Breast epithelium (tissue), 4 donors: ENCODE measurements around the gene ZIC2. TPM values are rescaled to one million over a fixed set of nuclear protein-coding genes. Genes with fewer than 3 reads are reported as not detected.

Experiments
- DNase-seq, 2 donors: peaks; one replicate each; pipeline ENCODE4 v3.0.0-alpha.2; 2019; ENCODE audit warnings: low spot score in 2 of 2
- H3K27ac ChIP-seq, 2 donors: fragments of 200-600 bp; sonication (generic) in 1 of 2; one replicate each; pipeline ENCODE4 v1.5.1; 2016 to 2019; ENCODE audit warnings: mild to moderate bottlenecking in 1 of 2
- H3K27me3 ChIP-seq, 2 donors: fragments of 200-600 bp; sonication (generic) in 1 of 2; one replicate each; pipeline versions ENCODE4 v1.5.1 to v1.6.0; 2017 to 2019; ENCODE audit warnings: control low read depth in 1 of 2, mild to moderate bottlenecking in 1 of 2
- H3K36me3 ChIP-seq: fragments of 200-600 bp; one replicate; pipeline ENCODE4 v1.5.1; 2019
- H3K4me1 ChIP-seq, 2 donors: fragments of 200-600 bp; sonication (generic); one replicate each; pipeline ENCODE4 v1.5.1; 2016 to 2019; ENCODE audit warnings: control low read depth in 1 of 2
- H3K4me3 ChIP-seq, 3 donors: fragments of 200-600 bp; sonication (generic); 1 replicate in 2 of 3; 2 replicates in 1 of 3; pipeline ENCODE4 v1.5.1; 2016 to 2019; ENCODE audit warnings: mild to moderate bottlenecking in 3 of 3, moderate library complexity in 2 of 3
- H3K9me3 ChIP-seq, 2 donors: fragments of 200-600 bp; sonication (generic) in 1 of 2; one replicate each; pipeline ENCODE4 v1.5.1; 2016 to 2019; ENCODE audit warnings: control low read depth in 1 of 2
- POLR2A ChIP-seq: fragments of 450-650 bp; IDR thresholded peaks from one replicate; pipeline ENCODE4 v1.6.1; 2016; ENCODE audit warnings: antibody characterized with exemption, mild to moderate bottlenecking, moderate library complexity
- POLR2AphosphoS5 ChIP-seq, 3 donors: sonication (generic); formaldehyde crosslinking; IDR thresholded peaks; one replicate each; pipeline ENCODE4 v1.6.1; 2017; ENCODE audit warnings: antibody characterized with exemption in 3 of 3
- intact Hi-C: fragments of 100-400 bp; cut with DNase I; formaldehyde crosslinking; loops from one replicate; pipeline ENCODE4 v1.15.1; 2023; ENCODE audit warnings: low total_unique reads
- total RNA-seq, 3 donors: library from RNA; depleted of rRNA; stranded (reverse); fragments of >200 nt; gene quantifications; one replicate each; pipeline ENCODE4 v1.1.0, GENCODE V29; 2016
- TF ChIP-seq, protein P1 (sequence below), 3 donors: fragments of 450-650 bp; IDR thresholded peaks; one replicate each; pipeline ENCODE4 v1.5.1; 2016 to 2017; ENCODE audit warnings: antibody characterized with exemption in 3 of 3, mild to moderate bottlenecking in 3 of 3, moderate library complexity in 3 of 3

ZIC2 gene
- under 1 TPM in 1 of 3 donors, not detected in 2; 0.15 TPM for total RNA-seq

DNA sequence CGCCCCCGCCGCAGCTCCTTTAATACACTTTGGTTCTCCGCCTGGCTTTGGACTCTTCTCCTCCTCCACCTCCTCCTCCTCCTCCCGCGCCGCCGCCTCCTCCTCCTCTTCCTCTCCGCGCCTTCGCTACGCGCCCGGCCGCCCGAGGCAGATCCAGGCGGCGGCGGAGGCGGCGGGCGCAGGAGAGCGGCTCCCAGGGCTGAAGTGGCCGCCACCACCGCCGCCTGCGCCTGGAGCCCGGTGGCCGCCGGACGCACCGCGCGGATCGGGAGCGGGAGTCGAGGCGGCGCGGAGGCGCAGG lies at the start of gene ZIC2:
ZIC2 (plus strand) TSS at position 50 of the 301 bp plus-strand sequence. CDS start 281 bp downstream, outside the sequence.
- Histone ChIP-seq H3K27me3 (peaks cover 24 to 98% of the 10 kb centered on the region in 2 donors), H3K27ac (no peak within 1 kb of the TSS), H3K9me3 (no peaks in the 10 kb centered on the region), H3K4me1 (peaks cover 0 to 12% of the 10 kb centered on the region in 2 donors), H3K36me3 (no peaks in the 10 kb centered on the region), H3K4me3 (peak within 1 kb of the TSS; percentile 35 to 77 (median 50))
- DNase-seq, result no peak
- TF ChIP-seq, protein P1, sequence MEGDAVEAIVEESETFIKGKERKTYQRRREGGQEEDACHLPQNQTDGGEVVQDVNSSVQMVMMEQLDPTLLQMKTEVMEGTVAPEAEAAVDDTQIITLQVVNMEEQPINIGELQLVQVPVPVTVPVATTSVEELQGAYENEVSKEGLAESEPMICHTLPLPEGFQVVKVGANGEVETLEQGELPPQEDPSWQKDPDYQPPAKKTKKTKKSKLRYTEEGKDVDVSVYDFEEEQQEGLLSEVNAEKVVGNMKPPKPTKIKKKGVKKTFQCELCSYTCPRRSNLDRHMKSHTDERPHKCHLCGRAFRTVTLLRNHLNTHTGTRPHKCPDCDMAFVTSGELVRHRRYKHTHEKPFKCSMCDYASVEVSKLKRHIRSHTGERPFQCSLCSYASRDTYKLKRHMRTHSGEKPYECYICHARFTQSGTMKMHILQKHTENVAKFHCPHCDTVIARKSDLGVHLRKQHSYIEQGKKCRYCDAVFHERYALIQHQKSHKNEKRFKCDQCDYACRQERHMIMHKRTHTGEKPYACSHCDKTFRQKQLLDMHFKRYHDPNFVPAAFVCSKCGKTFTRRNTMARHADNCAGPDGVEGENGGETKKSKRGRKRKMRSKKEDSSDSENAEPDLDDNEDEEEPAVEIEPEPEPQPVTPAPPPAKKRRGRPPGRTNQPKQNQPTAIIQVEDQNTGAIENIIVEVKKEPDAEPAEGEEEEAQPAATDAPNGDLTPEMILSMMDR (IDR thresholded peaks at IDR 0.05), result no peak
- TF ChIP-seq POLR2AphosphoS5 (IDR thresholded peaks at IDR 0.05), result no peak
- TF ChIP-seq POLR2A, result no peak
- intact Hi-C loops, result no loop called here

GRCh38 chr13:99932912-99933311 lies 48.7 kb upstream of the ZIC2 start:
- DNase-seq, result no peak
- H3K27me3 ChIP-seq, result peaks cover 0 to 9% of the 10 kb centered on the region in 2 donors
- no peaks in the 10 kb centered on the region for H3K4me1 ChIP-seq
- H3K27ac ChIP-seq, result no peak overlapping the region
- no peak overlapping the region for H3K4me3 ChIP-seq
- H3K36me3 ChIP-seq, result no peaks in the 10 kb centered on the region
- TF ChIP-seq, protein P1 (IDR thresholded peaks at IDR 0.05), result no peak
- no peak for TF ChIP-seq POLR2AphosphoS5 (IDR thresholded peaks at IDR 0.05)
- no peak for TF ChIP-seq POLR2A
- intact Hi-C loops, result no loop called here
- no peaks in the 10 kb centered on the region for H3K9me3 ChIP-seq

DNA sequence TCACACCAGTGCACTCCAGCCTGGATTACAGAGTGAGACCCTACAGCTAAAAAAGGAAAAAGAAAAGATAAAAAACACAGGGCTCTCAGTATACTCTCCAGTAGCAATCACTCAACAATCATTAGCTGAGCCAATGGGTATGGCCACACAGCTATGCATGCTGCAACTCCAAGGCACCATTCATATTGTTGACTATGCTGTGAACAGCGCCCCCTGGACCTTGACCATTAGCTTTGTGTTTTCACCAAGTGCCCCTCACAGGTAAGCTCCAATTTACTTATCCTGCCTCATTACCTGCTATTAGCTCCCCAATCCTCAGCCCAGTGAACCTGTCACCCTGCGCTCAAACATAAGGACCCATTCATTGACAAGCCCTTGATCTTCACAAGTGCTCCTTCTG lies 45.8 kb upstream of the ZIC2 start:
- no peak for DNase-seq
- H3K27me3 ChIP-seq, result peaks cover 0 to 9% of the 10 kb centered on the region in 2 donors
- intact Hi-C loops, result no loop called here
- H3K4me3 ChIP-seq, result no peak overlapping the region
- no peaks in the 10 kb centered on the region for H3K4me1 ChIP-seq
- no peaks in the 10 kb centered on the region for H3K36me3 ChIP-seq
- H3K27ac ChIP-seq, result no peak overlapping the region
- no peak for TF ChIP-seq POLR2AphosphoS5 (IDR thresholded peaks at IDR 0.05)
- no peak for TF ChIP-seq POLR2A
- TF ChIP-seq, protein P1 (IDR thresholded peaks at IDR 0.05), result no peak
- H3K9me3 ChIP-seq, result no peaks in the 10 kb centered on the region

DNA sequence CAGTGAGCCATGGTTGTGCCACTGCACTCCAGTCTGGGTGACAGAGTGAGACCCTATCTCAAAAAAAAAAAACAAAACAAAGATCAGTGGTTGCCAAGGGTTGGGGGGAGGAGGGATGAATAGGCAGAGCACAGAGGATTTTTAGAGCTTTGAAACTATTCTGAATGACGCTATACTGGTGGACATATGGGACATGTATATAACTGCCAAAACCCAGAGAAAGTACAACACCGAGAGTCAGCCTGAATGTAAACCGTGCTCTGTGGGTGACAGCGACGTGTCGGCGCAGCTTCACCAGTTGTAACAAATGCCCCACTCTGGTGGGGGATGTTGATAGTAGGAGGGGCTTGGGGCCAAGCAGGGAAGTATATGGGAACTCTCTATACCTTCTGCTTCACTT lies 42.9 kb upstream of the ZIC2 start:
- peaks cover 0 to 19% of the 10 kb centered on the region in 2 donors for H3K27me3 ChIP-seq
- no peak overlapping the region for H3K27ac ChIP-seq
- H3K9me3 ChIP-seq, result no peaks in the 10 kb centered on the region
- intact Hi-C loops, result no loop called here
- no peaks in the 10 kb centered on the region for H3K36me3 ChIP-seq
- H3K4me1 ChIP-seq, result no peaks in the 10 kb centered on the region
- TF ChIP-seq POLR2A (no peak), POLR2AphosphoS5 (IDR thresholded peaks at IDR 0.05) (no peak)
- TF ChIP-seq, protein P1 (IDR thresholded peaks at IDR 0.05), result no peak
- no peak overlapping the region for H3K4me3 ChIP-seq
- DNase-seq, result no peak

DNA sequence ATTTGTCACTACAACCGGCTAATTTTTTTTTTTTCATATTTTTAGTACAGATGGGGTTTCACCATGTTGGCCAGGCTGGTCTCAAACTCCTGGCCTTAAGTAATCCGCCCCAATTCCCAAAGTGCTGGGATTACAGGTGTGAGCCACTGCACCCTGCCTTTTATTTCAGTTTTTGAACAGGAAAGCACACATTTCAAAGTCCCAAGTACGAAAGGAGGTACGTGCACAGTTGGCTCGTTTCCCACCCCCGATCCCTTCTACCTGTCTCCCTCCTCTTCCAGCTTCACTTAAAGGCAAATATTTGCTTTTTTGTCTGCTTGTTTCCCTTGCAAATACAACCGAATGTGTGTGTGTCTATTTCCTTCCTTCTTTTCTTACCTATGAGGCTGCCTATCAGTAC lies 40.5 kb upstream of the ZIC2 start:
- H3K27me3 ChIP-seq, result peaks cover 0 to 14% of the 10 kb centered on the region in 2 donors

More for the DNA sequence above, 40.5 kb upstream of the ZIC2 start:
- H3K4me3 ChIP-seq, result no peak overlapping the region
- no peaks in the 10 kb centered on the region for H3K36me3 ChIP-seq
- TF ChIP-seq, protein P1 (IDR thresholded peaks at IDR 0.05), result no peak
- TF ChIP-seq POLR2A (no peak), POLR2AphosphoS5 (IDR thresholded peaks at IDR 0.05) (no peak)
- no peak overlapping the region for H3K27ac ChIP-seq
- no peak for DNase-seq
- no peaks in the 10 kb centered on the region for H3K4me1 ChIP-seq
- H3K9me3 ChIP-seq, result no peaks in the 10 kb centered on the region
- intact Hi-C loops, result no loop called here
